Measurements from ENCODE around the gene HOXB4. TPM values are rescaled to one million over a fixed set of nuclear protein-coding genes. Genes with fewer than 3 reads are reported as not detected.

HOXB4 gene
- total RNA-seq, 1 donor from 2014 or later: not detected

- H3K36me3 ChIP-seq (ENCODE audit: control insufficient read depth, insufficient read depth, low read length): no peaks in the 10 kb centered on the region
- no peak overlapping the region for H3K4me3 ChIP-seq (ENCODE audit: low read depth, low read length)
- TF ChIP-seq, protein P1, sequence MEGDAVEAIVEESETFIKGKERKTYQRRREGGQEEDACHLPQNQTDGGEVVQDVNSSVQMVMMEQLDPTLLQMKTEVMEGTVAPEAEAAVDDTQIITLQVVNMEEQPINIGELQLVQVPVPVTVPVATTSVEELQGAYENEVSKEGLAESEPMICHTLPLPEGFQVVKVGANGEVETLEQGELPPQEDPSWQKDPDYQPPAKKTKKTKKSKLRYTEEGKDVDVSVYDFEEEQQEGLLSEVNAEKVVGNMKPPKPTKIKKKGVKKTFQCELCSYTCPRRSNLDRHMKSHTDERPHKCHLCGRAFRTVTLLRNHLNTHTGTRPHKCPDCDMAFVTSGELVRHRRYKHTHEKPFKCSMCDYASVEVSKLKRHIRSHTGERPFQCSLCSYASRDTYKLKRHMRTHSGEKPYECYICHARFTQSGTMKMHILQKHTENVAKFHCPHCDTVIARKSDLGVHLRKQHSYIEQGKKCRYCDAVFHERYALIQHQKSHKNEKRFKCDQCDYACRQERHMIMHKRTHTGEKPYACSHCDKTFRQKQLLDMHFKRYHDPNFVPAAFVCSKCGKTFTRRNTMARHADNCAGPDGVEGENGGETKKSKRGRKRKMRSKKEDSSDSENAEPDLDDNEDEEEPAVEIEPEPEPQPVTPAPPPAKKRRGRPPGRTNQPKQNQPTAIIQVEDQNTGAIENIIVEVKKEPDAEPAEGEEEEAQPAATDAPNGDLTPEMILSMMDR (IDR thresholded peaks at IDR 0.05; ENCODE audit: insufficient read depth, low read length, severe bottlenecking): no peak
- peaks cover 89% of the 10 kb centered on the region for H3K27me3 ChIP-seq (ENCODE audit: control insufficient read depth, insufficient read depth, low read length)
- no peak for FAIRE-seq
- no peak for DNase-seq (ENCODE audit: low read depth)
Observed at GRCh38 chr17:48619826-48620449, 41.8 kb upstream of the HOXB4 start.

DNA sequence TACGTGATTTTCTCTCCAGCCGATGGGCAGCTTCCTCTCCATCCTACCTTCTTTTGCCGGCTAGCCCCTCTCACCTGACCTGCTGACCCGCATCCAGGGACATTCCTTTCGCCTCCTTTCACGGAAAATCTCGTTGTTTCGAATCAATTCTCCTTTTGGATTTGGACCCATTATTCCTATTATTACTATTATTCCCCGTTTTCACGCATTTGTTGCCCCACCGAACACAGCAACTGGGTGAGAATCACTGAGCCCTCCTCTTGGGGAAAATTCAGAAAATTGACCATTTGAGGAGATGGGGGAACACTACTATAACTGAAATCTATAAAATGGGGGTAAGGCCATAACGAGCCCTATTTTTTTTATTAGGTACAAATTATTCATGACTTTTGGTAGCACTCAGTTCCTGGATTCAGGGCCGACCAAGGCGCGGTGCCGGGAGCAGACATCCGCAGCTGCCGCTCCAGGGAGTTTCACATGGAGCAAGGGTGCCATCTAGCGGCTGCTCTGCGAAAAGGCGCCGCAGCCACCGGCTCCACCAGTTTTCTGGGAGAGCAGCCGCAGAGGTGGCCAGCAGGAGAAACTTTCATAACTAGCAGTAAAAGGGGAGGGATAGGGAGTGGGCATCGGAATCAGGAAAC is 40.2 kb upstream of the HOXB4 start:
- Histone ChIP-seq H3K4me3 (ENCODE audit: low read depth, low read length) (no peak overlapping the region), H3K36me3 (ENCODE audit: control insufficient read depth, insufficient read depth, low read length) (no peaks in the 10 kb centered on the region), H3K27me3 (ENCODE audit: control insufficient read depth, insufficient read depth, low read length) (peaks cover 86% of the 10 kb centered on the region)
- FAIRE-seq: no peak
- TF ChIP-seq, protein P1 (IDR thresholded peaks at IDR 0.05; ENCODE audit: insufficient read depth, low read length, severe bottlenecking): peak; percentile 89
- DNase-seq (ENCODE audit: low read depth): peak; percentile 46

GRCh38 chr17:48617471-48618255 is 39.5 kb upstream of the HOXB4 start:
- H3K36me3 ChIP-seq (ENCODE audit: control insufficient read depth, insufficient read depth, low read length): no peaks in the 10 kb centered on the region

GRCh38 chr17:48616717-48617470 is 38.7 kb upstream of the HOXB4 start:
- peaks cover 83% of the 10 kb centered on the region for H3K27me3 ChIP-seq (ENCODE audit: control insufficient read depth, insufficient read depth, low read length)
- no peak for FAIRE-seq

More at GRCh38 chr17:48617471-48618255, 39.5 kb upstream of the HOXB4 start:
- Histone ChIP-seq H3K27me3 (ENCODE audit: control insufficient read depth, insufficient read depth, low read length) (peaks cover 83% of the 10 kb centered on the region), H3K4me3 (ENCODE audit: low read depth, low read length) (no peak overlapping the region)
- FAIRE-seq: no peak
- DNase-seq (ENCODE audit: low read depth): no peak
- TF ChIP-seq, protein P1 (IDR thresholded peaks at IDR 0.05; ENCODE audit: insufficient read depth, low read length, severe bottlenecking): no peak

More at GRCh38 chr17:48616717-48617470, 38.7 kb upstream of the HOXB4 start:
- Histone ChIP-seq H3K4me3 (ENCODE audit: low read depth, low read length) (no peak overlapping the region), H3K36me3 (ENCODE audit: control insufficient read depth, insufficient read depth, low read length) (no peaks in the 10 kb centered on the region)
- TF ChIP-seq, protein P1 (IDR thresholded peaks at IDR 0.05; ENCODE audit: insufficient read depth, low read length, severe bottlenecking): no peak
- DNase-seq (ENCODE audit: low read depth): no peak
